GM21723 (cell line): ENCODE data around the gene MED16.
"Not testable (repeated sequence)": the region's sequence is repeated elsewhere in the genome, so short reads cannot be mapped to it uniquely, and the experiment has no call there.

Experiments used
- ATAC-seq: cut with Tn5 transposase; IDR thresholded peaks from one replicate; pipeline ENCODE4 v1.9.1; 2021; ENCODE audit warnings: mild to moderate bottlenecking, moderate library complexity; ENCODE audit not compliant: unreplicated experiment

Gene MED16

DNA sequence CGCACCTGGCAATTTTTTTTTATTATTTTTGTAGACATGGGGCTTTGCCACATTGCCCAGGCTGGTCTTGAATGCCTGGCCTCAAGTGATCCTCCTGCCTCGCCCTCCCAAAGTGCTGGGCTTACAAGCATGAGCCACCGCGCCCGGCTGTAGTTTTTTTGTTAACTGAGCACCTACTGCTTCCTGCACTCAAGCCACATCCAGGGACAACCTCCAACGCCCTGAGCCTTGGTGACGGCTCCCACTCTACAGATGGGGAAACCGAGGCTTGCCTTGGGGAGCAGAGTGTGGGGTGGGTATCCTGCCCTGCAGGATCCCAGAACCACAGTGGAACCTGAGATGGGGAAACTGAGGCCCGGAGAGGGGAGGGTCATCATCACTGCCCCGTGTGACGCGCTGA, 37.8 kb downstream of the MED16 start:
- no peak for ATAC-seq

DNA sequence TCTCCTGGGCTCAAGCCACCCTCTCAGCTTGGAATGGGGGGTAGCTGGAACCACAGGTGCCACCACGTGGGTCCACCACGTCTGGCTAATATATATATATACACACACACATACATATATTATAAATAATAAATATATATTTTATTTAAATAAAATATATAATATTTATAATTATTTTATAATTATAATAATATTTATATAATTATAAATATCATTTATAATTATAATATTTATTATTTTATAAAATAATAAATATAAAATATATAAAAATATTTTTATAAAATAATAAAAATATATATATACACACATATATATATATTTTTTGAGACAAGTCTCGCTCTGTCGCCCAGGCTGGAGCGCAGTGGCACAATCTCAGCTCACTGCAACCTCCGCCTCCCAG, 38.4 kb downstream of the MED16 start:
- no peak for ATAC-seq

DNA sequence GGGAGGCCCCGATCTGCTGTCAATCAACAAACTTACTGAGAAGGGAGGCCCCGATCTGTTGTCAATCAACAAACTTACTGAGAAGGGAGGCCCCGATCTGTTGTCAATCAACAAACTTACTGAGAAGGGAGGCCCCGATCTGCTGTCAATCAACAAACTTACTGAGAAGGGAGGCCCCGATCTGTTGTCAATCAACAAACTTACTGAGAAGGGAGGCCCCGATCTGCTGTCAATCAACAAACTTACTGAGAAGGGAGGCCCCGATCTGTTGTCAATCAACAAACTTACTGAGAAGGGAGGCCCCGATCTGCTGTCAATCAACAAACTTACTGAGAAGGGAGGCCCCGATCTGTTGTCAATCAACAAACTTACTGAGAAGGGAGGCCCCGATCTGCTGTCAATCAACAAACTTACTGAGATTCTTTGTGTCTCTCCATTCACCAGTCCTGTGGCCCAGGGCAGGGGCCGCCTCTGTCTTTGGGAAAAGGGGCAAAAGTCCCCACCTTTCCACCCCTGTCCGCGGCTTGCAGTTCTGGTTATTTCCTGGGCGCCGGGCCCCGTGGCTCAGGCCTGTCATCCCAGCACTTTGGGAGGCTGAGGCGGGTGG, 39.3 kb downstream of the MED16 start:
- ATAC-seq = not testable (repeated sequence)

DNA sequence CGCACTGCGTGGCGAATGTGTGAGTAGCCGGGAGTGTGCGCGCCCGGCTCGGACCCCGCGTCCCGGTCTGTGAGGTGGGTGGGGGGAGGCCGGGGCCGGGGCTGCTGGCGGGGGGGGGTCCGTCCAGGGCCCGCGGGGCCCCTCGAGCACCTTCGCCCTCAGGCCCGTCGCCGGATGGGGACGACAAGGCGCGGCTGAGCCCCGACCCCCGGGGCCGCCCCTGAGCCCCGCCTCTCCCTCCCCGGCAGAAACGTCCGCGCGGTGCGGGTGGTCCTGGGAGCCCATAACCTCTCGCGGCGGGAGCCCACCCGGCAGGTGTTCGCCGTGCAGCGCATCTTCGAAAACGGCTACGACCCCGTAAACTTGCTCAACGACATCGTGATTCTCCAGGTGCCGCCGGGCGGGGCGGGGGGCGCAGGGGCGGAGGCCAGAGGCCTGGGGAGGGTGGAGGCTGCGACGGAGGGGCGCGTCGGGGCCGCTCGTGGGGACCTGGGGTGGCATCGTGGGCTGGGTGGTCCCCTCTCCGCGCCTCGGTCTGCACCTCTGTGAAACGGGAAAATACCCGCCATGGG, 39.9 kb downstream of the MED16 start:
- no peak for ATAC-seq

DNA sequence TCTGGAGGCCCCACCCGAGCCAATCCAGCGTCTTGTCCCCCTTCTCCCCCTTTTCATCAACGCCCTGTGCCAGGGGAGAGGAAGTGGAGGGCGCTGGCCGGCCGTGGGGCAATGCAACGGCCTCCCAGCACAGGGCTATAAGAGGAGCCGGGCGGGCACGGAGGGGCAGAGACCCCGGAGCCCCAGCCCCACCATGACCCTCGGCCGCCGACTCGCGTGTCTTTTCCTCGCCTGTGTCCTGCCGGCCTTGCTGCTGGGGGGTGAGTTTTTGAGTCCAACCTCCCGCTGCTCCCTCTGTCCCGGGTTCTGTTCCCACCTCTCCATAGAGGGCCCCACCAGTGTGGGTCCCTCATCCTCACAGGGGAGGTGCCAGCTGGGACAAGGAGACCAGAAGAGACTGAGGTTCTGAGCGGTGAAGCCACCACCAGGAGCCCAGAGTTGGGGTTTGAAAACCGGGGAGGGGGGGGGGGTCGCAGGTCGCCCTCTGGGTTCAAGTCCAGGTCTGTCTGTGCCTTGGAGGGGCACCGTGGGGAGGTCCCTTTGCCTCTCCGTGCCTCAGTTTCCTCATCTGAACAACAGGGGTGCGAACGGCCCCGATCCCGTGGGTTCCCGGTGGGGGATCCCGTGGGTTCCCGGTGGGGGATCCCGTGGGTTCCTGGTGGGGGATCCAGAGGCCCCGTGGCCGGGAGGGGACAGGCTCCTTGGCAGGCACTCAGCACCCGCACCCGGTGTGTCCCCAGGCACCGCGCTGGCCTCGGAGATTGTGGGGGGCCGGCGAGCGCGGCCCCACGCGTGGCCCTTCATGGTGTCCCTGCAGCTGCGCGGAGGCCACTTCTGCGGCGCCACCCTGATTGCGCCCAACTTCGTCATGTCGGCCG, 40.6 kb downstream of the MED16 start, which contains the start of gene ELANE:
TSS of gene ELANE (plus strand) at position 168 of the 878 bp plus-strand sequence. CDS start at position 194, 26 bp downstream.
- no peak for ATAC-seq

DNA sequence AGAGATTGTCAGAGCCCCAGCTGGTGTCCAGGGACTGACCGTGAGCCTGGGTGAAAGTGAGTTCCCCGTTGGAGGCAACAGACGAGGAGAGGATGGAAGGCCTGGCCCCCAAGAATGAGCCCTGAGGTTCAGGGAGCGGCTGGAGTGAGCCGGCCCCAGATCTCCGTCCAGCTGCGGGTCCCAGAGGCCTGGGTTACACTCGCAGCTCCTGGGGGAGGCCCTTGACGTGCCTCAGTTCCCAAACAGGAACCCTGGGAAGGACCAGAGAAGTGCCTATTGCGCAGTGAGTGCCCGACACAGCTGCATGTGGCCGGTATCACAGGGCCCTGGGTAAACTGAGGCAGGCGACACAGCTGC, 42.0 kb downstream of the MED16 start:
- no peak for ATAC-seq

DNA sequence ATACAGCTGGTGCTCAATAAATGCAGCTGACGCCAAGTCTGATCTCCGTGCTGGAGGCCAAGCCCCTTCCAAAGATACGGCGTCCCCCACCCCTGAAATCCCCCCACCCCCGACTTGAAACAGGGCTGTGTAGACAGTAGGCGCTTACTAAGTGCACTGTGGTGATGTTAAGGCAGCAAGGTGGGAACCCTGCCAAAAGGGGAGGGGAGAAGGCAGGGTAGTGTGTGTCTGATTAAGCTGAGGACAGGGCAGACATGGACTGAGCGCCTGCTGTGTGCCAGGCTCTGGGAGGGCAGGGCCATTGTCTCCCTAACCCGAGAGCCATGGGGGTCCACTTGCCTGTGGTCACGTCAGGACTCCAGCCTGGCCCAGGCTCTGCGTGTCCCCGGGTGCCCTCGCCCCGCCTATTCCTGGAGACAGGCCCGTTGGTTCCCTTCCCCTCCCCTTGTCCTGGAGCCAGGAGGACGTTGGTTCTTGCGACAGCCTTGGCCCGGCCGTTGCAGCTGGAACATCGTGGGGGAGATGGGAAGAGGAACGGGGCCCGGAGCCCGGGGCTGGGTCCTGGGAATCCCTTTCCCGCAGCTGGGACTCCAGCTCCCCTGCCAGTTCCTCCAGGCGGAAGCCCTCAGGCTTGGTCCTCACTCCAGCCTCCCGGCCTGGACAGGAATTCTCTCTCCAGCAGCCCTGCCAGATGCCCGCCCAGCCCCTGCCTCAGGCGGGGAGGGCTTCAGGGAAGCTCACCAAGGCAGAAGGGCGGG, 42.6 kb downstream of the MED16 start:
- no peak for ATAC-seq

DNA sequence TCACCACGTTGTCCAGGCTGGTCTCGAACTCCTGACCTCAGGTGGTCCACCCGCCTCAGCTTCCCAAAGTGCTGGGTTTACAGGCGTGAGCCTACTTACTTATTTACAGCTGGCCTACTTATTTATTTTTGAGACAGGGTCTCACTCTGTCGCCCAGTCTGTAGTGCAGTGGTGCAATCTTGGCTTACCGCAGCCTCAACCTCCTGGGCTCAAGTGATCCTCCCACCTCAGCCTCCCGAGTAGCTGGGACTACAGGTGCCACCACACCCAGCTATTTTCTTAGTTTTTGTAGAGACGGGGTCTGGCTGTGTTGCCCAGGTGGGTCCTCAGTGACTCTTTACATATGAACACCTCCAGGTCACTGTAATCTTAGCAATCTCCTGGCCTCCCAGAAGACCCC, 43.8 kb downstream of the MED16 start:
- not testable (repeated sequence) for ATAC-seq

DNA sequence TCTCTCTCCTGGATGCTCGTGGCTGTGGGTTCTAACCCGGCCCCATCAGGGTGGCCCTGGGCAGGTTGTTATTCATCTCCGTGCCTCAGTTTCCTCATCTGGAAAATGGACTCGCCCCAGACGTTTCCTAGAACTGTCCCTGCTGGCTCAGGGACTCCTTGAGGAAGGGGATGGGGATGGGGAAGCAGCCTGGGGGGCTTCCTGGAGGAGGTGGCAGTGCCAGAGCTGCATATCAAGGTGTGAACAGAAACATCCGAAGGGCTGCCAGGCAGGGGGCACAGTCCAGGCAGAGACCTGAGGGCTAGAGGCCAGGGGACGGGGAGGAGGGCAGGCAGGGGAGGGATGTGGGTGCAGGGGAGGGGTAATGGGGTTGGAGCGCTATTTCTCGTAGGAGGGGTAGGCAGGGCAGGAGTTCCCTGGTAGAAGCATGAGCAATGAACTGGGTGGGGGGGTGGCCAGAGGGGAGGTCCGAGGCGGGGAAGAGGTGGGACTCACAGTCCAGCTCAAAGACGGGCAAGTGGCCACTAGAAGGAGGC, 44.5 kb downstream of the MED16 start:
- ATAC-seq = no peak

DNA sequence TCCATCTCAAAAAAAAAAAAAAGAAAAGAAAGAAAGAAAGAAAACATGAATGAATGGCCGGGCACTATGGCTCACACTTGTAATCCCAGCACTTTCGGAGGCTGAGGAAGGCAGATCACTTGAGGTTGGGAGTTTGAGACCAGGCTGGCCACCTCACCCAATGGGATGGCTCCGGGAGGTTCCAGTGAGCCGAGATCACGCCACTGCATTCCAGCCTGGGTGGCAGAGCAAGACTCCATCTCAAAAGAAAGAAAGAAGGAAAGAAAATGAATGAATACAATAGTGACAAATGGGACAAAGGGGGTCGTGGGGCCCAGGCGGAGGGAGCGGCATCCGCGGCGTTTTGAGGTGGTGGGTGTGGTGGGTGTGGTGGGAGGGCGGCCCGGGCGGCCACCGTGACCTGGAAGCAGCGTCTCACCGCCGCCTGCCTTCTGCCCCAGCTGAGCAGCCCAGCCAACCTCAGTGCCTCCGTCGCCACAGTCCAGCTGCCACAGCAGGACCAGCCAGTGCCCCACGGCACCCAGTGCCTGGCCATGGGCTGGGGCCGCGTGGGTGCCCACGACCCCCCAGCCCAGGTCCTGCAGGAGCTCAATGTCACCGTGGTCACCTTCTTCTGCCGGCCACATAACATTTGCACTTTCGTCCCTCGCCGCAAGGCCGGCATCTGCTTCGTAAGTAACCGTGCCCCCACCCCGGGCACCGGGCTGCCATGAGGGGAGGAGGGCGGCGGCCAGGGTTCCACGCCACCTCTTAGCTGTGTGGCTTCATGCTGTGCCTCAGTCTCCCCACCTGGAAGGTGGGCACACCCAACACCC, 47.1 kb downstream of the MED16 start:
- no peak for ATAC-seq

DNA sequence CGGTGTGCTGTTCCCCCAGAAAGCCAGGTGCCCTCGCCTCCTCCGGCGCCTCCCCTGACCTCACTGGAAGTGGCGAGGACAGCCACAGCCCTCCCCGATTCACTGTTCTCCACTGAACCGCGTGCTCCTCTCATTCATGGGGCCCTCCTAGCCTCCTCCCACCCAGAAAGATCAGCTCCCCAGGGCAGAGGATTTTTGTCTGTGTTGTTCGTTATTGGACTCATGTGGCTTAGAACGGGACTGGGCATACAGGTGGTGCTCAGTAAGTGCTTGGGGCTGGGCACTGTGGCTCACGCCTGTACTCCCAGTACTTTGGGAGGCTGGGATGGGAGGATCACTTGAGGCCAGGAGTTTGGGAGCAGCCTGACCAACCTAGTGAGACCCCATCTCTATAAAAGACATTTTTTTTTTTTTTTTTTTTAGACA, 48.4 kb downstream of the MED16 start:
- ATAC-seq = no peak

DNA sequence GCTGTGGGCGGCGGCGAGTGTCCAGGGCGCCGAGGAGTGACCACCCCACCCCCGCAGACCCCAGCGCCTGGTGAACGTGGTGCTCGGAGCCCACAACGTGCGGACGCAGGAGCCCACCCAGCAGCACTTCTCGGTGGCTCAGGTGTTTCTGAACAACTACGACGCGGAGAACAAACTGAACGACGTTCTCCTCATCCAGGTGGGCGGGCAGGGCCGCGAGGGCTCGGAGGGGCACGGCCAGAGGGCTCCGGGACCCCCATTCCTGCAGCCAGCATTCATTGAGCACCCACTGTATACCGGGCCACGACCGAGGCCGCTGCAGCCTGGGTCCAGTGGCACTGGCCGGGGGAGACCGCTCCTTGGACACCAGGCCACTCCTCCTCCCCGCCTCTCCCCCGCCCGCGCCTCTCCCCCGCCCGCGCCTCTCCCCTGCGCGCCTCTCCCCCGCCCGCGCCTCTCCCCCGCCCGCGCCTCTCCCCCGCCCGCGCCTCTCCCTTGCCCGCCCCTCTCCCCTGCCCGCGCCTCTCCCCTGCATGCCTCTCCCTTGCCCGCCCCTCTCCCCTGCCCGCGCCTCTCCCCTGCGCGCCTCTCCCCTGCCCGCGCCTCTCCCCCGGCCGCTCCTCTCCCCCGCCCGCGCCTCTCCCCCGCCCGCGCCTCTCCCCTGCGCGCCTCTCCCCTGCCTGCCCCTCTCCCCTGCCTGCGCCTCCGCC, 49.0 kb downstream of the MED16 start:
- no peak for ATAC-seq

DNA sequence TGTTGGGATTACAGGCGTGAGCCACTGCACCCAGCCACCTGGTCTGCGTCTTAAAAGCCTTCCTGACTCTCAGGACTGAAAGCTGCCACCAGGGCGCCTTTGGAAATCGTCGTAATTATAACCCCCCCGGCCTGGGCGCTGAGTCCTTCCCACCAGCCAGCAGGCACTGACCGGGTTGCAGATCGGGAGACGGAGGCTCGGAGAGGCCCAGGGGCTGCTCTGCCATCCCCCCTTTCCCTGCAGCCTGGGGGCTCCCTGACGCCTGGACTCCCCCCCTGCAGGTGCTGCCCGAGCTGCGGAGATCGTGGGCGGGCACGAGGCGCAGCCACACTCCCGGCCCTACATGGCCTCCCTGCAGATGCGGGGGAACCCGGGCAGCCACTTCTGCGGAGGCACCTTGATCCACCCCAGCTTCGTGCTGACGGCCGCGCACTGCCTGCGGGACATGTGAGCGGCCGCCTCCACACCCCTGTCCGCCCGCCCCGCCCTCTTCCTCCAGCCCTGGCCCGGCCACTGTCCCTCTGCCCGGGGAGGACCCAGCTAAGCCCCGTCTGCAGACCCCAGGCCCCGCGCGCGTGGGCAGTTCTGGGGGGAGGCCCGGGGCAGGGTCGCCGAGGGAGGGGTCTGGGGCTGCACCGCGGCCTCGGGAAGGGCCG, 49.7 kb downstream of the MED16 start:
- no peak for ATAC-seq

DNA sequence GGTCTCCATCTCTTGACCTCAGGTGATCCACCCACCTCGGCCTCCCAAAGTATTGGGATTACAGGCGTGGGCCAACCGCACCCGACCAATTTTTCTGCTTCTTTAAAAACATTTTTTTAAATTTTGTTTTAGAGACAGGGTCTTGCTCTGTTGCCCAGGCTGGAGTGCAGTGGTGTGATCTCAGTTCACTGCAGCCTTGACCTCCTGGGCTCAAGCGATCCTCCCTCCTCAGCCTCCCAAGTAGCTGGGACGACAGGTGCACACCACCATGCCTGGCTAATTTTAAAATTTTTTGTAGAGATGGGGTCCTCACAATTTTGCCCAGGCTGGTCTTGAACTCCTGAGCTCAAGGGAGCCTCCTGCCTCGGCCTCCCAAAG, 50.2 kb downstream of the MED16 start:
- not testable (repeated sequence) for ATAC-seq

DNA sequence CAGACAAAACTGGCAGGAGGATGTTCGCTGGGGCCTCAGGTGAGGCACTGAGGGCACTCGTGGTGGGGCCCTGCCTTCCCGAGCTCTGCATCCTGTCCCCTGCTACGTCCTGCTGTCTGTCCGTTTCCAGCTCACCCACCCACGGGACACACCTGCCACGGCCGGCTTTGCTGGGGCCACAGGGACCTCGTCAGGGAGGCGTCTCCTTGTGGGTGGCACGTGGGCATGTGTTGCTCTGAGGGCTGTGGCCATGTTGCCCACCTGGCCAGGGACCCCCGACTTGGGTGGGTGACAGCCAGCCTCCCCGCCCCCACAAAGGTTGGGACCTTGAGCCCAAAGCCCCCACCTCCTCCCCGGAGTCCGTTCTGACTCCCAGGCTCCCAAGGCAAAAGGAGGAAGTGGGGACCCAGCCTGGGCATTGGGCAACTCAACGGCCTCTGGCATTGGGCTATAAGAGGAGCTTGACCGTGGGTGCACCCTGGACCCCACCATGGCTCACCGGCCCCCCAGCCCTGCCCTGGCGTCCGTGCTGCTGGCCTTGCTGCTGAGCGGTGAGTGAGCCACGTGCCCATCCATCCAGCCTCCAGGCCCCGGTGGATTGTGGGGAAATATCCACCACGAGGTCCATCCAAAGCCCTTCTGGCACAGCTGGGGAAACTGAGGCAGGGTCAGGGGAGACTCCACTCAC, 52.3 kb downstream of the MED16 start, which contains the start of gene PRTN3:
TSS of gene PRTN3 (plus strand) at position 481 of the 688 bp plus-strand sequence. CDS start at position 491, 10 bp downstream.
- ATAC-seq = no peak

DNA sequence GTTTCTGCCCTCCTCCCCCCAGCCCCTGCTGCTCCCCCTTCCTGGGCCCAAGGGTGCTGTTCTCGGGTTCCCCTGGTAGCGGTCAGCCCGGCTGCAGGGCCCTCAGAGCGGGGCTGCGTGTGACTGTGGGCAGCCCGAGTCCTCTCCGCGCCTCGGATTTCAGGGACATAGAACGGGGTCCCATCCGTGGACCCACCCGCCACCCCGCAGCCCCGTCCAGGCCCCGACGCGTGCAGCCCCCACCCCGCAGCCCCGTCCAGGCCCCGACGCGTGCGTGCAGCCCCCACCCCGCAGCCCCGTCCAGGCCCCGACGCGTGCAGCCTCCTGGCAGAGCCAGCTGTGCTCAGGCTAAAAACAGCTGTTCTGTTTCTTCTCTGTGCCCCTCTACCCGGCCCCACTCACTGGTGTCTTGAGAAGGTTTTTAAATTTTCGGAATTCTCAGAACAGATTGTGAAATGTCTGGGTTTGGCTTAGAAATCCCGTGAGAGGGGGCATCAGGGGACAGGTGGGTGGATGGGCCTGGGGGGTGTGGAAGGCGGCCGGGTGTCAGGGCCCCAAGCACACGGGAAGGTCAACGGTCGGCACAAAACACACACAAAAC, 57.7 kb downstream of the MED16 start:
- ATAC-seq = no peak

DNA sequence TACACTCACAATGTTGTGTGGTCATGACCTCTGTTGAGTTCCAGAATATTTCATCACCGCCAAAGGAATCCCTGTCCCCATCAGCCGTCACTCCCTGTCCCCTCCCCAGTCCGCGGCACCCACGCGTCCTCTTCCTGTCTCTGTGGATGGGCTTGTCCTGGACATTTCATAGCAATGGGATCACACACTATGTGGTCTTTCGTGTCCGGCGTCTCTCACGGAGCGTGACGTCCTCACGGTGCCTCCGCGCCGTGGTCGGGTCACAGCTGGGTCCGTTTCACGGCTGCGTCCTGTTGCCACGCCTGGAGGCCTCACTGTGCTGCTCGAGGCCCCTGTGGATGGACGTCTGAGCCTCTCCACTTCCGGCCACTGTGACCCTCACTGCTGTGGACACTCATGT, 58.8 kb downstream of the MED16 start:
- no peak for ATAC-seq
